PC-9 (cell line): ENCODE results near the gene CFAP210.

Source experiments
- CTCF ChIP-seq: fragments of 200-600 bp; sonication (generic); conservative IDR thresholded peaks from 2 replicates; pipeline ENCODE4 v1.6.1; 2017; ENCODE audit warnings: mixed run types, antibody characterized with exemption, mild to moderate bottlenecking, moderate library complexity
- EZH2 ChIP-seq: fragments of 200-600 bp; sonication (generic); IDR thresholded peaks from 2 replicates; pipeline ENCODE4 v1.8.0; 2017; ENCODE audit warnings: antibody characterized with exemption, low read depth

- TF ChIP-seq CTCF = no peak
- TF ChIP-seq EZH2 = no peak
Measured at GRCh38 chr2:169656164-169656563, 38.0 kb downstream of the CFAP210 start.
